Transverse colon (tissue), 4 donors: ENCODE measurements around the gene HELZ2. TPM values are rescaled to one million over a fixed set of nuclear protein-coding genes. Genes with fewer than 3 reads are reported as not detected.

Experiments used
- DNase-seq: peaks from one replicate; pipeline ENCODE4 v3.0.0-alpha.2; 2019
- H3K27ac ChIP-seq, 4 donors: fragments of 200-600 bp; sonication (generic); 2 replicates each; pipeline ENCODE4 v1.5.1; 2016 to 2018; ENCODE audit warnings: inconsistent platforms in 4 of 4
- H3K27me3 ChIP-seq: fragments of 200-600 bp; sonication (generic); 2 replicates; pipeline ENCODE4 v1.5.1; 2017; ENCODE audit warnings: inconsistent platforms
- H3K36me3 ChIP-seq, 4 donors: fragments of 200-600 bp; sonication (generic); 2 replicates each; pipeline ENCODE4 v1.5.1; 2017 to 2019; ENCODE audit warnings: inconsistent platforms in 4 of 4
- H3K4me1 ChIP-seq, 4 donors: fragments of 200-600 bp; sonication (generic); 2 replicates each; pipeline ENCODE4 v1.5.1; 2017 to 2020; ENCODE audit warnings: inconsistent platforms in 4 of 4
- H3K4me3 ChIP-seq, 4 donors: fragments of 200-600 bp; sonication (generic); 1 replicate in 1 of 4; 2 replicates in 3 of 4; pipeline versions ENCODE4 v1.5.1 to v1.6.1; 2017 to 2019; ENCODE audit warnings: inconsistent platforms in 4 of 4
- H3K9me3 ChIP-seq, 2 donors: fragments of 200-600 bp; sonication (generic); 2 replicates each; pipeline ENCODE4 v1.5.1; 2017 to 2019; ENCODE audit warnings: inconsistent platforms in 2 of 2
- EP300 ChIP-seq: sonication (generic); formaldehyde crosslinking; IDR thresholded peaks from one replicate; pipeline ENCODE4 v1.6.1; 2017; ENCODE audit warnings: antibody characterized with exemption, low read depth
- POLR2A ChIP-seq: fragments of 450-650 bp; IDR thresholded peaks from one replicate; pipeline ENCODE4 v1.6.1; 2016; ENCODE audit warnings: antibody characterized with exemption, mild to moderate bottlenecking, moderate library complexity
- POLR2AphosphoS5 ChIP-seq, 3 donors: sonication (generic); formaldehyde crosslinking; IDR thresholded peaks; one replicate each; pipeline ENCODE4 v1.6.1; 2016; ENCODE audit warnings: antibody characterized with exemption in 3 of 3
- WGBS, 2 donors: methylation state at CpG; one replicate each; pipeline ENCODE4 v1.1.5; 2018; ENCODE audit warnings: low coverage in 1 of 2; 5-methylcytosine and 5-hydroxymethylcytosine counted together
- in situ Hi-C, 4 donors: fragments of 200-750 bp; cut with MboI; loops; one replicate each; pipeline versions ENCODE4 v1.15.0 to v1.15.1; 2017; ENCODE audit warnings: low sequenced_read_pairs in 3 of 4, low pct_ligation_motif_present in 1 of 4, low pct_unique_long_range_greater_than_20kb in 1 of 4
- intact Hi-C: fragments of 100-400 bp; cut with DNase I; formaldehyde crosslinking; loops from one replicate; pipeline ENCODE4 v1.15.1; 2023; ENCODE audit warnings: low total_unique reads
- total RNA-seq, 4 donors: library from RNA; depleted of rRNA; stranded (reverse); fragments of >200 nt; gene quantifications; one replicate each; pipeline ENCODE4 v1.1.0, GENCODE V29; 2016
- TF ChIP-seq, protein P1 (sequence below), 5 experiments: fragments of 200-600 bp in 3 of 5; fragments of 450-650 bp in 2 of 5; sonication (generic) in 3 of 5; IDR thresholded peaks; 1 replicate in 2 of 5; 2 replicates in 3 of 5; pipeline ENCODE4 v1.5.1; 2016 to 2017; ENCODE audit warnings: antibody characterized with exemption in 5 of 5, inconsistent platforms in 3 of 5, mild to moderate bottlenecking in 2 of 5, moderate library complexity in 1 of 5

The HELZ2 gene
- total RNA-seq, 4 donors from 2014 or later = 32.9 to 49.4 (median 38.8) TPM

DNA sequence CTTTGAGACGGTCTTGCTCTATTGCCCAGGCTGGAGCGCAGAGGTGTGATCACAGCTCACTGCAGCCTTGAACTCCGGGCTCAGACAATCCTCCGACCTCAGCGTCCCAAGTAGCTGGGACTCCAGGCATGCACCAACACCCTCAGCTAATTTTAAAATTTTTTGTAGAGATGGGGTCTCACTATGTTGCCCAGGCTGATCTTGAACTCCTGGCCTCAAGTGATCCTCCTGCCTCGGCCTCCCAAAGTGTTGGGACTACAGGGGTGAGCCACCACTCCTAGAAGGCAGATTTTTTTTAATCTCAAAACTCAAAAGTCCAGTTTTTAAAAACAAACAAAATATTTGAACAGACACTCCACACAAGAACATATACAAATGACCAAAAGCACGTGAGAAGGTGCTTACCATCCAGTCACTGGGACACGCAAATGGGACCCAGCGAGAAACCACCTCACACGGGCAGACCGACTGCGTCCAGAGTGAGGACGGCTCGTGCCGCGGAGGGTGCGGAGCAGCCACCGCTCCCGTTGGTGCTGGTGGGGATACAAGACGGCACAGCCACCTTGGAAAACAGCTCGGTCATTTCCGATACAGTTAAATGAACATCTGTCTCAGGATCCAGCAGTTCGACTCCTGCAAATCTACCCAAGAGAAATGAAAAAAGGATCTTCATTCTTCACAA lies 8.5 kb upstream of the HELZ2 start:
- intact Hi-C loops = no loop called here
- Histone ChIP-seq H3K27me3 (peaks cover 14% of the 10 kb centered on the region), H3K4me1 (no peaks in the 10 kb centered on the region), H3K9me3 (no peaks in the 10 kb centered on the region), H3K36me3 (no peaks in the 10 kb centered on the region), H3K4me3 (no peak overlapping the region), H3K27ac (no peak overlapping the region)
- DNase-seq = no peak
- WGBS, 2 donors = 77 to 83% methylated on average over 6 to 23 of the region's 23 CpGs
- no peak for TF ChIP-seq POLR2A
- in situ Hi-C loops = no loop called here

DNA sequence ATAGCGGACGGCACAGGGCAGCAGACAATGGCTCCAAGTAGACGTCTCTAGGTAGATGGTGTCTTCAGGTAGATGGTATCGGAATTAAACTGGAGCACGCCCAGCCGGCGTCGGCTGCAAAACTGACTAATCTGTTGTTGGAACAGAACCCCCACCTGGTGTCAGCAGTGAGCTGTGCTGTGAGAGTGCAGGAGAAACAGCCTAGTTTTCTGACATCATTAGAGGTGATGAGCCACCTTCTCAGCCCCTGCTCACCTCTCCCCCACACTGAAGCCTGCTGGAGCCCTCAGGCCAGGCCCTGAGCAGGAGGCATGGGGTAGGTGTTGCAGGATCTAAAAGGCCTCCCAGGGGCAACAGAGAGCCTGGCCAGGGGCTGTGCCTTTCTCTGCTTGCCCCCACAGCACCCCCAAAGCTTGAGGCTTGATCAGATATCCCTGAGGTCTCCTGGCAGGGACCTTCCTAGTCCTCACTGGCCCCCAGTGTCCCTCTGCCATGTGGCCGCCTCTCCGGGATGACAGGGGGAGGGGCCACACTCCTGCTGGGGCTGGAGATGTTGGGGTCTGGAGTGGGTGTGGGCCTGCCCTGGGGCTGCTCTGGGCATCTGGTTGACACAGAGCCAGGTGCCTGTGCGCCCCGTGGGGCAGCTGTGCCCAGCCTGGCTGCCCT lies 6.9 kb upstream of the HELZ2 start:
- 57% methylated on average over 12 of the region's 12 CpGs; no CpG with 5 or more reads in 1 of the 2 donors for WGBS, 2 donors
- no peak for TF ChIP-seq EP300
- TF ChIP-seq, protein P1, sequence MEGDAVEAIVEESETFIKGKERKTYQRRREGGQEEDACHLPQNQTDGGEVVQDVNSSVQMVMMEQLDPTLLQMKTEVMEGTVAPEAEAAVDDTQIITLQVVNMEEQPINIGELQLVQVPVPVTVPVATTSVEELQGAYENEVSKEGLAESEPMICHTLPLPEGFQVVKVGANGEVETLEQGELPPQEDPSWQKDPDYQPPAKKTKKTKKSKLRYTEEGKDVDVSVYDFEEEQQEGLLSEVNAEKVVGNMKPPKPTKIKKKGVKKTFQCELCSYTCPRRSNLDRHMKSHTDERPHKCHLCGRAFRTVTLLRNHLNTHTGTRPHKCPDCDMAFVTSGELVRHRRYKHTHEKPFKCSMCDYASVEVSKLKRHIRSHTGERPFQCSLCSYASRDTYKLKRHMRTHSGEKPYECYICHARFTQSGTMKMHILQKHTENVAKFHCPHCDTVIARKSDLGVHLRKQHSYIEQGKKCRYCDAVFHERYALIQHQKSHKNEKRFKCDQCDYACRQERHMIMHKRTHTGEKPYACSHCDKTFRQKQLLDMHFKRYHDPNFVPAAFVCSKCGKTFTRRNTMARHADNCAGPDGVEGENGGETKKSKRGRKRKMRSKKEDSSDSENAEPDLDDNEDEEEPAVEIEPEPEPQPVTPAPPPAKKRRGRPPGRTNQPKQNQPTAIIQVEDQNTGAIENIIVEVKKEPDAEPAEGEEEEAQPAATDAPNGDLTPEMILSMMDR (IDR thresholded peaks at IDR 0.05) = peak in 2 of 5 experiments; percentile 13 to 14
- no peak overlapping the region for H3K4me3 ChIP-seq
- DNase-seq = peak; percentile 50
- no peaks in the 10 kb centered on the region for H3K36me3 ChIP-seq
- peaks cover 24% of the 10 kb centered on the region for H3K27me3 ChIP-seq
- H3K9me3 ChIP-seq = no peaks in the 10 kb centered on the region
- in situ Hi-C loops (no loop called here), intact Hi-C loops (loop anchor here (2.0 kb wide), 1 partner anchor 286 kb away; no protein-coding TSS in a partner anchor)
- H3K4me1 ChIP-seq = no peaks in the 10 kb centered on the region
- H3K27ac ChIP-seq = no peak overlapping the region

DNA sequence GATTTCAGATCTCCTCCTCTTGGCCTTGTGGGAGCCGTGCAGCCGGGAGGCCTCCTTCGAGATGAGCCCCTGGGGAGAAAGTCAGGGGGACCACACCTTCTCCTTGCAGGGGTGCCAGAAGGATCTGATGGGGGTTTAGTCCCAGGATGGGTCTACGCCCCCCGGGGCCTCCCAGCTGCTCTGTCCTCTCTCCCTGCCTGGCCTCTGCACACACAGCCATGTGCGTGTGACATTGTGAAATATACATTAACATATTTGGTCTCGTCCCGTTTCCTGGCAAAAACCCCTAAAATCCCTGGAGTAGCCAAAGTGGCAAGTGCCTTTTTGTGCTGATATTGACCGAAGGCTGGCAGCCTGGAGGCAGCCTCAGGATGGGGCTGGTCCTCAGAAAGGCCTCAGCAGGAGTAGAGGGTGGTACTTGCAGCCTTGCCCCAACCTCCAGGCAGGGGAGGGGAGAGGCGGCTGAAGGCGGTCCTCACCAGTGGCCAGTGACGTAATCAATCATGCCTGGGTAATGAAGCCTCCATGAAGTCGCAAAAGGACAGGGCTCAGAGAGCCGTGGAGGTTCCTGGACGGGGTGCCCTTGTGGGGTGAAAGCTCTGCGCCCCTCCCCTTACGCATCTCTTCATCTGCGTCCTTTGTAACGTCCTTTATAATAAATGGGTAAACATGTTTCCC lies 5.1 kb upstream of the HELZ2 start:
- in situ Hi-C loops = no loop called here
- Histone ChIP-seq H3K36me3 (no peaks in the 10 kb centered on the region), H3K27me3 (peaks cover 24% of the 10 kb centered on the region), H3K4me1 (peaks cover 0 to 7% (median 5%) of the 10 kb centered on the region in 4 donors), H3K27ac (no peak overlapping the region), H3K9me3 (no peaks in the 10 kb centered on the region), H3K4me3 (no peak overlapping the region)
- WGBS, 2 donors = 40 to 70% methylated on average over 1 to 19 of the region's 19 CpGs
- no peak for DNase-seq
- TF ChIP-seq POLR2AphosphoS5 (IDR thresholded peaks at IDR 0.05) (no peak), POLR2A (no peak), EP300 (no peak)
- TF ChIP-seq, protein P1 (IDR thresholded peaks at IDR 0.05) = no peak
- intact Hi-C loops = no loop called here

DNA sequence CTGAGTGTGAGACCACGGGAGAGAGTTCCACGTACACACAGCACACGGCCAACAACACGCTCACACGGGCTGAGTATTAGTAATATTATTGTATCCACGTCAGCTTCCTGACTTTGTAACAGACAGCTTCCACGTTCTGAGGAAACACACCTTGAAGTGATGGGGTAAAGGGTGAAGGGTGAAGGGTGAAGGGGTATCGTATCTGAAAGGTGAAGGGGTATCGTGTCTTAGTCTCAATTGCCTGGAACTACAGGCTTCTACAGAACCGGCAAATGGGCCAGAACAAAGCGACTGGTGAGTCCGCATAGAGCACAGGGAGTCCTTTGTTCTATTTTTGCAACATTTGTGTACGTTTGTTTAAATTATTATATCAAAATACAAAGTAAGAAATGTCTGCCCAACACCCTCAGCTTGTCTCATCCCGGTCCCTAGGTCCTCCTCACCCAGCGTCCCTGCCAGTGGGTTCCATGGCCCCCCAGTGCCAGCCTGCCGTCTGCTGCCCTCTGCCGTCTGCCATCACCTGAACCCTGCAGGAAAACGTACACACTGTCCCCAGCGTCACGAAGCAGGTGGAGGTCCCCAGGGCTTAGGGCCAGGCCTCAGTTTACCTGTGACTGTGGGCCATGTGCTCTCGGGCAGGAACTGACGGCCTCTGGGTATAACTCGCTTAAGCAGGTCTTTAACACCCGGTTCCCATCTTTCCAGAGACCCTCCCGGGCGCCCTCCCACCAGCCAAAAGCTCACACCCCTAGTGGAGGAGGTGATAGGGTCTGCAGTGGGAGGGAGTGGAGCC lies 4.4 kb upstream of the HELZ2 start:
- Histone ChIP-seq H3K36me3 (no peaks in the 10 kb centered on the region), H3K27me3 (peaks cover 24% of the 10 kb centered on the region), H3K4me3 (no peak overlapping the region), H3K27ac (no peak overlapping the region), H3K4me1 (peaks cover 2 to 10% (median 7%) of the 10 kb centered on the region in 4 donors), H3K9me3 (no peaks in the 10 kb centered on the region)
- DNase-seq = no peak
- WGBS, 2 donors = 70 to 78% methylated on average over 11 to 26 of the region's 26 CpGs
- in situ Hi-C loops = no loop called here
- TF ChIP-seq, protein P1 (IDR thresholded peaks at IDR 0.05) = peak in 1 of 5 experiments; percentile 17
- TF ChIP-seq POLR2A (no peak), POLR2AphosphoS5 (IDR thresholded peaks at IDR 0.05) (no peak), EP300 (no peak)
- intact Hi-C loops = no loop called here
